GM12865 (cell line): ENCODE results near the gene SLC25A21.

ENCODE experiments used
- DNase-seq: peaks from one replicate; pipeline ENCODE4 v3.0.0; 2010; ENCODE audit warnings: low read depth
- H3K4me3 ChIP-seq: 2 replicates; pipeline ENCODE4 v1.5.1; 2011; ENCODE audit warnings: mild to moderate bottlenecking, low read depth, low read length, control low read depth
- TF ChIP-seq, protein P1 (sequence below): IDR thresholded peaks from 2 replicates; pipeline ENCODE4 v1.5.1; 2011; ENCODE audit warnings: low read length, control low read depth, low read depth, inconsistent platforms; ENCODE audit not compliant: insufficient read depth; ENCODE audit errors: missing control alignments

The SLC25A21 gene

DNA sequence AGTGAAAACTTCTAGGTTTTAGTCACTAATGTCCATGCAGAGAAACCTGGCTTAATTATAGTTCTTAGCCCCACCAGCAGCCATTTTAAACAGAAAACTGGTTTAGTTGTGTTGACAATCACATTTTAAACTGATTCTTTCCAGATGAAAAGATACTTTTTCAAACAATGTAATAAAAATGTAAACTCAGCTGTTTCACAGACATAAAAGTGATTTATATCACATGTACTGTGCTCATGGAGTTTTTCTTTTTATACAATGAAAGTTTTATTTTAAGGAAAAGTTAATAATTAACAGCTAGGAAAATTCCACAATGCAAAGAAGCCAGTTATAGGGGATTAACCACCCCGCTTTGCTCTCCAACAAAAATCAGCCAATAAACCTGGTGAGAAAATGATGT, 381.0 kb downstream of the SLC25A21 start:
- TF ChIP-seq, protein P1, sequence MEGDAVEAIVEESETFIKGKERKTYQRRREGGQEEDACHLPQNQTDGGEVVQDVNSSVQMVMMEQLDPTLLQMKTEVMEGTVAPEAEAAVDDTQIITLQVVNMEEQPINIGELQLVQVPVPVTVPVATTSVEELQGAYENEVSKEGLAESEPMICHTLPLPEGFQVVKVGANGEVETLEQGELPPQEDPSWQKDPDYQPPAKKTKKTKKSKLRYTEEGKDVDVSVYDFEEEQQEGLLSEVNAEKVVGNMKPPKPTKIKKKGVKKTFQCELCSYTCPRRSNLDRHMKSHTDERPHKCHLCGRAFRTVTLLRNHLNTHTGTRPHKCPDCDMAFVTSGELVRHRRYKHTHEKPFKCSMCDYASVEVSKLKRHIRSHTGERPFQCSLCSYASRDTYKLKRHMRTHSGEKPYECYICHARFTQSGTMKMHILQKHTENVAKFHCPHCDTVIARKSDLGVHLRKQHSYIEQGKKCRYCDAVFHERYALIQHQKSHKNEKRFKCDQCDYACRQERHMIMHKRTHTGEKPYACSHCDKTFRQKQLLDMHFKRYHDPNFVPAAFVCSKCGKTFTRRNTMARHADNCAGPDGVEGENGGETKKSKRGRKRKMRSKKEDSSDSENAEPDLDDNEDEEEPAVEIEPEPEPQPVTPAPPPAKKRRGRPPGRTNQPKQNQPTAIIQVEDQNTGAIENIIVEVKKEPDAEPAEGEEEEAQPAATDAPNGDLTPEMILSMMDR, result no peak
- H3K4me3 ChIP-seq, result no peak overlapping the region
- DNase-seq, result no peak

- TF ChIP-seq, protein P1, result no peak
- DNase-seq, result no peak
- H3K4me3 ChIP-seq, result no peak overlapping the region
Observed at GRCh38 chr14:36785511-36785910, 386.9 kb downstream of the SLC25A21 start.

DNA sequence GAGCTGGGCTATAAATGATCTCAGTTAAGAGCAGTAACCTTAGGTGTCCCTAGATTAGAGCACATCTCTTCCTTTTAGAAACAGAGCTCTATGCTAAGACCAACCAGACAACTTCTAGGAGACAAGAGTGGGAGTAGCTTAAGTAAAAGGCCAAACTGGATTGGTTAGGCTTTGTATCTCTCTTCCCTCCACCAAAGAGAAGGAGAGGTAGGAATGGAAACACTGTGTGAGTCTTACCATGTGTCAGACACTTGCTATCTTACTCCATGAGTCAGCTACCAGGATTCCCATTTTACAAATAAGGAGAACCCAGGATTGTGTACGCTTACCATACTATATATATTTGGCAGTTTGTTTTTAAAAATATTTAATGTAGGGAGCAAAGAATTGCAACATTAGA, 387.9 kb downstream of the SLC25A21 start:
- DNase-seq, result no peak

GRCh38 chr14:36781897-36782296, 390.5 kb downstream of the SLC25A21 start:
- TF ChIP-seq, protein P1, result no peak
- H3K4me3 ChIP-seq, result no peak overlapping the region
- DNase-seq, result no peak

More for the DNA sequence above, 387.9 kb downstream of the SLC25A21 start:
- H3K4me3 ChIP-seq, result no peak overlapping the region
- TF ChIP-seq, protein P1, result no peak

GRCh38 chr14:36773558-36773957, 398.8 kb downstream of the SLC25A21 start:
- TF ChIP-seq, protein P1, result no peak
- no peak for DNase-seq
- H3K4me3 ChIP-seq, result no peak overlapping the region

GRCh38 chr14:36773136-36773540, 399.3 kb downstream of the SLC25A21 start:
- TF ChIP-seq, protein P1, result no peak
- H3K4me3 ChIP-seq, result no peak overlapping the region
- no peak for DNase-seq

- TF ChIP-seq, protein P1, result no peak
- no peak for DNase-seq
- no peak overlapping the region for H3K4me3 ChIP-seq
Observed at GRCh38 chr14:36771028-36771640, 401.3 kb downstream of the SLC25A21 start.
